Measurements from ENCODE around the gene DCDC2.
"Not testable (repeated sequence)": the region's sequence is repeated elsewhere in the genome, so short reads cannot be mapped to it uniquely, and the experiment has no call there.

DCDC2 gene

GRCh38 chr6:24257282-24257681, 100.6 kb downstream of the DCDC2 start:
- no peak for DNase-seq (ENCODE audit: low read depth)

GRCh38 chr6:24255676-24256075, 102.2 kb downstream of the DCDC2 start:
- DNase-seq (ENCODE audit: low read depth) = no peak

GRCh38 chr6:24253360-24253759, 104.5 kb downstream of the DCDC2 start:
- no peak for DNase-seq (ENCODE audit: low read depth)

GRCh38 chr6:24252280-24252679, 105.6 kb downstream of the DCDC2 start:
- no peak for DNase-seq (ENCODE audit: low read depth)

- no peak for DNase-seq (ENCODE audit: low read depth)
These were observed 106.5 kb downstream of the DCDC2 start for GRCh38 chr6:24251339-24251738.

- DNase-seq (ENCODE audit: low read depth) = no peak
These were observed 107.9 kb downstream of the DCDC2 start for GRCh38 chr6:24249926-24250325.

- no peak for DNase-seq (ENCODE audit: low read depth)
These were observed 112.6 kb downstream of the DCDC2 start for GRCh38 chr6:24245275-24245674.

- DNase-seq (ENCODE audit: low read depth) = no peak
These were observed 114.9 kb downstream of the DCDC2 start for GRCh38 chr6:24242924-24243323.

GRCh38 chr6:24241779-24242178, 116.1 kb downstream of the DCDC2 start:
- not testable (repeated sequence) for DNase-seq (ENCODE audit: low read depth)

- DNase-seq (ENCODE audit: low read depth) = no peak
These were observed 116.9 kb downstream of the DCDC2 start for GRCh38 chr6:24240943-24241342.

- no peak for DNase-seq (ENCODE audit: low read depth)
These were observed 117.4 kb downstream of the DCDC2 start for GRCh38 chr6:24240380-24240928.

GRCh38 chr6:24238700-24239099, 119.2 kb downstream of the DCDC2 start:
- no peak for DNase-seq (ENCODE audit: low read depth)

GRCh38 chr6:24236779-24237178, 121.1 kb downstream of the DCDC2 start:
- DNase-seq (ENCODE audit: low read depth) = not testable (repeated sequence)

- DNase-seq (ENCODE audit: low read depth) = no peak
These were observed 123.9 kb downstream of the DCDC2 start for GRCh38 chr6:24233813-24234442.

GRCh38 chr6:24231438-24231977, 126.4 kb downstream of the DCDC2 start:
- DNase-seq (ENCODE audit: low read depth) = no peak

- no peak for DNase-seq (ENCODE audit: low read depth)
These were observed 128.0 kb downstream of the DCDC2 start for GRCh38 chr6:24229696-24230405.

GRCh38 chr6:24228681-24229255, 129.1 kb downstream of the DCDC2 start:
- DNase-seq (ENCODE audit: low read depth) = no peak

GRCh38 chr6:24228123-24228522, 129.7 kb downstream of the DCDC2 start:
- DNase-seq (ENCODE audit: low read depth) = no peak

GRCh38 chr6:24227556-24227955, 130.3 kb downstream of the DCDC2 start:
- no peak for DNase-seq (ENCODE audit: low read depth)

GRCh38 chr6:24226541-24226940, 131.3 kb downstream of the DCDC2 start:
- no peak for DNase-seq (ENCODE audit: low read depth)

- no peak for DNase-seq (ENCODE audit: low read depth)
These were observed 132.0 kb downstream of the DCDC2 start for GRCh38 chr6:24225838-24226237.

GRCh38 chr6:24223115-24223919, 134.5 kb downstream of the DCDC2 start:
- DNase-seq (ENCODE audit: low read depth) = no peak

Measured in activated T-cell treated with anti-CD3 and anti-CD28 coated beads for 48 hours (primary cell).